HepG2 (cell line): ENCODE measurements around the gene CSNK1D. TPM values are rescaled to one million over a fixed set of nuclear protein-coding genes. Genes with fewer than 3 reads are reported as not detected.

Experiments
- CCDC6 ChIP-seq: sonication (generic); formaldehyde crosslinking; IDR thresholded peaks from 2 replicates; pipeline ENCODE4 v1.8.1; 2022; ENCODE audit warnings: mild to moderate bottlenecking, missing genetic modification reagents, moderate library complexity
- EEA1 ChIP-seq: sonication (generic); formaldehyde crosslinking; IDR thresholded peaks from 2 replicates; pipeline ENCODE4 v1.5.1; 2020; ENCODE audit warnings: mild to moderate bottlenecking, missing genetic modification reagents, borderline replicate concordance
- ESRRA ChIP-seq: sonication (generic); formaldehyde crosslinking; IDR thresholded peaks from 2 replicates; pipeline ENCODE4 v1.5.1; 2020; ENCODE audit warnings: mild to moderate bottlenecking, low read depth, missing genetic modification reagents
- HDAC6 ChIP-seq: fragments of 200-600 bp; sonication (generic); IDR thresholded peaks from 2 replicates; pipeline ENCODE4 v1.7.0; 2017; ENCODE audit warnings: mild to moderate bottlenecking, antibody characterized with exemption, low read length, low read depth
- HNRNPLL ChIP-seq: fragments of 200-400 bp; formaldehyde crosslinking; IDR thresholded peaks from 2 replicates; pipeline ENCODE4 v1.6.1; 2017; ENCODE audit warnings: mild to moderate bottlenecking, low read depth, low read length; ENCODE audit not compliant: poor library complexity, severe bottlenecking
- JARID2 ChIP-seq: sonication (generic); formaldehyde crosslinking; IDR thresholded peaks from 2 replicates; pipeline ENCODE4 v1.8.1; 2023; ENCODE audit warnings: missing genetic modification reagents, inconsistent platforms; ENCODE audit not compliant: insufficient replicate concordance
- KMT2A ChIP-seq: sonication (generic); formaldehyde crosslinking; IDR thresholded peaks from 2 replicates; pipeline ENCODE4 v1.4.0; 2020; ENCODE audit warnings: missing genetic modification reagents
- MIER2 ChIP-seq: IDR thresholded peaks from 2 replicates; pipeline ENCODE4 v1.6.1; 2016; ENCODE audit warnings: missing biosample characterization, missing genetic modification reagents
- NR2F2 ChIP-seq: IDR thresholded peaks from 2 replicates; pipeline ENCODE4 v1.6.1; 2012; ENCODE audit warnings: low read depth, inconsistent platforms, borderline replicate concordance
- PHF5A ChIP-seq: IDR thresholded peaks from one replicate; pipeline ENCODE4 v1.6.1; 2018; ENCODE audit warnings: low read depth, missing genetic modification reagents; ENCODE audit not compliant: unreplicated experiment
- TBX3 ChIP-seq: fragments of 450-650 bp; IDR thresholded peaks from 2 replicates; pipeline ENCODE4 v1.6.1; 2017; ENCODE audit warnings: antibody characterized with exemption, mild to moderate bottlenecking, inconsistent platforms, borderline replicate concordance
- TGIF2 ChIP-seq: IDR thresholded peaks from 2 replicates; pipeline ENCODE4 v1.6.1; 2016; ENCODE audit warnings: control low read depth, missing compliant biosample characterization
- ZNF33B ChIP-seq: sonication (generic); formaldehyde crosslinking; IDR thresholded peaks from 2 replicates; pipeline ENCODE4 v1.5.1; 2020; ENCODE audit warnings: mild to moderate bottlenecking, missing genetic modification reagents
- ZNF619 ChIP-seq: sonication (generic); formaldehyde crosslinking; IDR thresholded peaks from 2 replicates; pipeline ENCODE4 v1.4.0; 2020; ENCODE audit warnings: mild to moderate bottlenecking, missing genetic modification reagents
- ZNF703 ChIP-seq: sonication (generic); formaldehyde crosslinking; IDR thresholded peaks from 2 replicates; pipeline ENCODE4 v1.5.1; 2020; ENCODE audit warnings: missing genetic modification reagents, mild to moderate bottlenecking, moderate library complexity, borderline replicate concordance
- ZNF747 ChIP-seq: sonication (generic); formaldehyde crosslinking; IDR thresholded peaks from 2 replicates; pipeline ENCODE4 v1.8.1; 2023; ENCODE audit warnings: missing genetic modification reagents, mild to moderate bottlenecking, borderline replicate concordance
- ZNF777 ChIP-seq: sonication (generic); formaldehyde crosslinking; IDR thresholded peaks from 2 replicates; pipeline ENCODE4 v1.4.0; 2020; ENCODE audit warnings: missing genetic modification reagents
- polyA plus RNA-seq, 8 experiments: library from polyadenylated mRNA; depleted of rRNA in 3 of 8; stranded (reverse) in 7 of 8; unstranded in 1 of 8; fragments of >200 nt; fragmentation: Illumina TruSeq in 4 of 8; extraction: Trizol in 4 of 8; gene quantifications; 2 replicates each; pipeline versions ENCODE4 v1.2.1 to v1.2.3, GENCODE V29; 2011 to 2016; ENCODE audit warnings: low read depth in 4 of 8, missing spikeins in 1 of 8, mixed read lengths in 1 of 8; ENCODE audit not compliant: insufficient read depth in 1 of 8
- total RNA-seq, 5 experiments: library from RNA; depleted of rRNA; stranded (reverse); fragments of >200 nt; fragmentation: Illumina TruSeq; extraction: Trizol; gene quantifications; 2 replicates each; pipeline ENCODE4 v1.2.3, GENCODE V29; 2016; ENCODE audit warnings: low read depth in 1 of 5
- TF ChIP-seq, protein P1 (sequence below): sonication (generic); formaldehyde crosslinking; conservative IDR thresholded peaks from 2 replicates; pipeline ENCODE4 v1.4.0; 2020; ENCODE audit warnings: mild to moderate bottlenecking, missing genetic modification reagents, moderate library complexity
- TF ChIP-seq, protein P2 (sequence below): sonication (generic); formaldehyde crosslinking; conservative IDR thresholded peaks from 2 replicates; pipeline ENCODE4 v1.8.1; 2023; ENCODE audit warnings: missing genetic modification reagents
- TF ChIP-seq, protein P3 (sequence below): sonication (generic); formaldehyde crosslinking; IDR thresholded peaks from 2 replicates; pipeline ENCODE4 v1.4.0; 2020; ENCODE audit warnings: mild to moderate bottlenecking, missing genetic modification reagents
- TF ChIP-seq, protein P4 (sequence below): sonication (generic); formaldehyde crosslinking; IDR thresholded peaks from 2 replicates; pipeline ENCODE4 v1.4.0; 2020; ENCODE audit warnings: missing genetic modification reagents
- TF ChIP-seq, protein P5 (sequence below), 2 experiments: fragments of 450-650 bp in 1 of 2; sonication (generic) in 1 of 2; formaldehyde crosslinking; IDR thresholded peaks; 2 replicates each; pipeline versions ENCODE4 v1.5.0 to v1.8.0; 2020 to 2022; ENCODE audit warnings: mild to moderate bottlenecking in 1 of 2, missing genetic modification reagents in 1 of 2

The CSNK1D gene
- total and polyA plus RNA-seq, 2 of the 13 experiments (the other 11 are each of a cell fraction or from before 2014, with no cell fraction given) = 31.5 to 128 TPM

DNA sequence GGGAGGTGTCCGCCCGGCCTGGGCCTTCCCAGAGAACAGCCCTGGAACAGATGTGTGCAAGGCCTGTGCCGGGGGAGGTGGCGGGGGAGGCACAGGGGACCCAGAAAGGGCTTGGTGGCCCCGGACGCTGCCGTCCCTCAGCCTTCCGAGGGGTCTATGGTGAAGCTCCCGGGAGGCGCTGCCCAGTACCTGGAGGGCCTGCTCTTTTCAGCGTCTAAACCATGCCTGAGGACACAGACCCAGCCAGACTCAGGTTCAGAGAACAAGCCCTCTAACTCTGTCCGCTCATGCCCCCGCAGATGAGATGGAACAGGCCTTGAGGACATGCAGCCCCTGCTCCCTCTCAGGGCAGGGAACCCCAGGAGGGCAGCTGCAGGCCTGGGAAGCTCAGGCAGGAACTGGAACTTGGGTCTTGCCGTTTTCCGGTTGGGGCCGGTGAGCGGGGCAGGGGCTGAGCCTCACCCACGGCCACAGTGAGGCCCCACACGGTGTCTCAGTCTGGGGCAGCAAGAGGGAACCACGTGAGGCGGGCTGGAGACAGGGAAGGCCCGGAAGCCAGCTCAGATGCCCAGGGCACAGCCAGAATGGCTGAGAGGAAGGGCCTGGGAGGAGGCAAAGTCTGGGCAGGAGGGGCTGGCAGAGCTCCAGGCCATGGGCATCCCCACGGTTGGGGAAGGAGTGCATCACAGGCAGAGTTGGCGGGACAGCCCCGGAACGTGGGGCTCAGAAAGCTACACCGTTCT, 32.1 kb downstream of the CSNK1D start (continued):
- TF ChIP-seq, protein P1, sequence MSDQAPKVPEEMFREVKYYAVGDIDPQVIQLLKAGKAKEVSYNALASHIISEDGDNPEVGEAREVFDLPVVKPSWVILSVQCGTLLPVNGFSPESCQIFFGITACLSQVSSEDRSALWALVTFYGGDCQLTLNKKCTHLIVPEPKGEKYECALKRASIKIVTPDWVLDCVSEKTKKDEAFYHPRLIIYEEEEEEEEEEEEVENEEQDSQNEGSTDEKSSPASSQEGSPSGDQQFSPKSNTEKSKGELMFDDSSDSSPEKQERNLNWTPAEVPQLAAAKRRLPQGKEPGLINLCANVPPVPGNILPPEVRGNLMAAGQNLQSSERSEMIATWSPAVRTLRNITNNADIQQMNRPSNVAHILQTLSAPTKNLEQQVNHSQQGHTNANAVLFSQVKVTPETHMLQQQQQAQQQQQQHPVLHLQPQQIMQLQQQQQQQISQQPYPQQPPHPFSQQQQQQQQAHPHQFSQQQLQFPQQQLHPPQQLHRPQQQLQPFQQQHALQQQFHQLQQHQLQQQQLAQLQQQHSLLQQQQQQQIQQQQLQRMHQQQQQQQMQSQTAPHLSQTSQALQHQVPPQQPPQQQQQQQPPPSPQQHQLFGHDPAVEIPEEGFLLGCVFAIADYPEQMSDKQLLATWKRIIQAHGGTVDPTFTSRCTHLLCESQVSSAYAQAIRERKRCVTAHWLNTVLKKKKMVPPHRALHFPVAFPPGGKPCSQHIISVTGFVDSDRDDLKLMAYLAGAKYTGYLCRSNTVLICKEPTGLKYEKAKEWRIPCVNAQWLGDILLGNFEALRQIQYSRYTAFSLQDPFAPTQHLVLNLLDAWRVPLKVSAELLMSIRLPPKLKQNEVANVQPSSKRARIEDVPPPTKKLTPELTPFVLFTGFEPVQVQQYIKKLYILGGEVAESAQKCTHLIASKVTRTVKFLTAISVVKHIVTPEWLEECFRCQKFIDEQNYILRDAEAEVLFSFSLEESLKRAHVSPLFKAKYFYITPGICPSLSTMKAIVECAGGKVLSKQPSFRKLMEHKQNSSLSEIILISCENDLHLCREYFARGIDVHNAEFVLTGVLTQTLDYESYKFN (CRISPR knock-in tag) = no peak; the same call in 1 of the 2 replicates
- peak; percentile 95 for TF ChIP-seq PHF5A
- no peak for TF ChIP-seq HDAC6
- peak; percentile 41; the same call in 1 of the 2 replicates for TF ChIP-seq ZNF619
- peak; percentile 43; the same call in 1 of the 2 replicates for TF ChIP-seq KMT2A (CRISPR knock-in tag)
- peak; percentile 40 for TF ChIP-seq ESRRA
- peak; percentile 65; the same call in 1 of the 2 replicates for TF ChIP-seq MIER2 (CRISPR knock-in tag)
- no peak; the same call in 1 of the 2 replicates for TF ChIP-seq ZNF747 (CRISPR knock-in tag)
- TF ChIP-seq, protein P2, sequence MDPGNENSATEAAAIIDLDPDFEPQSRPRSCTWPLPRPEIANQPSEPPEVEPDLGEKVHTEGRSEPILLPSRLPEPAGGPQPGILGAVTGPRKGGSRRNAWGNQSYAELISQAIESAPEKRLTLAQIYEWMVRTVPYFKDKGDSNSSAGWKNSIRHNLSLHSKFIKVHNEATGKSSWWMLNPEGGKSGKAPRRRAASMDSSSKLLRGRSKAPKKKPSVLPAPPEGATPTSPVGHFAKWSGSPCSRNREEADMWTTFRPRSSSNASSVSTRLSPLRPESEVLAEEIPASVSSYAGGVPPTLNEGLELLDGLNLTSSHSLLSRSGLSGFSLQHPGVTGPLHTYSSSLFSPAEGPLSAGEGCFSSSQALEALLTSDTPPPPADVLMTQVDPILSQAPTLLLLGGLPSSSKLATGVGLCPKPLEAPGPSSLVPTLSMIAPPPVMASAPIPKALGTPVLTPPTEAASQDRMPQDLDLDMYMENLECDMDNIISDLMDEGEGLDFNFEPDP (CRISPR knock-in tag) = no peak; the same call in 1 of the 2 replicates
- no peak for TF ChIP-seq TBX3
- peak; percentile 65 for TF ChIP-seq TGIF2 (CRISPR knock-in tag)
- TF ChIP-seq ZNF703 (CRISPR knock-in tag) = peak; percentile 70; the same call in 1 of the 2 replicates
- TF ChIP-seq, protein P3, sequence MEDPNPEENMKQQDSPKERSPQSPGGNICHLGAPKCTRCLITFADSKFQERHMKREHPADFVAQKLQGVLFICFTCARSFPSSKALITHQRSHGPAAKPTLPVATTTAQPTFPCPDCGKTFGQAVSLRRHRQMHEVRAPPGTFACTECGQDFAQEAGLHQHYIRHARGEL (CRISPR knock-in tag) = peak; percentile 59; the same call in 1 of the 2 replicates
- TF ChIP-seq HNRNPLL = peak; percentile 15
- TF ChIP-seq JARID2 (CRISPR knock-in tag) = no peak
- TF ChIP-seq, protein P4, sequence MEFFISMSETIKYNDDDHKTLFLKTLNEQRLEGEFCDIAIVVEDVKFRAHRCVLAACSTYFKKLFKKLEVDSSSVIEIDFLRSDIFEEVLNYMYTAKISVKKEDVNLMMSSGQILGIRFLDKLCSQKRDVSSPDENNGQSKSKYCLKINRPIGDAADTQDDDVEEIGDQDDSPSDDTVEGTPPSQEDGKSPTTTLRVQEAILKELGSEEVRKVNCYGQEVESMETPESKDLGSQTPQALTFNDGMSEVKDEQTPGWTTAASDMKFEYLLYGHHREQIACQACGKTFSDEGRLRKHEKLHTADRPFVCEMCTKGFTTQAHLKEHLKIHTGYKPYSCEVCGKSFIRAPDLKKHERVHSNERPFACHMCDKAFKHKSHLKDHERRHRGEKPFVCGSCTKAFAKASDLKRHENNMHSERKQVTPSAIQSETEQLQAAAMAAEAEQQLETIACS = peak; percentile 36; the same call in 1 of the 2 replicates
- peak; percentile 69 for TF ChIP-seq ZNF777 (CRISPR knock-in tag)
- TF ChIP-seq CCDC6 (CRISPR knock-in tag) = peak; percentile 81
- no peak for TF ChIP-seq NR2F2
- TF ChIP-seq EEA1 (CRISPR knock-in tag) = peak; percentile 90
- TF ChIP-seq, protein P5, sequence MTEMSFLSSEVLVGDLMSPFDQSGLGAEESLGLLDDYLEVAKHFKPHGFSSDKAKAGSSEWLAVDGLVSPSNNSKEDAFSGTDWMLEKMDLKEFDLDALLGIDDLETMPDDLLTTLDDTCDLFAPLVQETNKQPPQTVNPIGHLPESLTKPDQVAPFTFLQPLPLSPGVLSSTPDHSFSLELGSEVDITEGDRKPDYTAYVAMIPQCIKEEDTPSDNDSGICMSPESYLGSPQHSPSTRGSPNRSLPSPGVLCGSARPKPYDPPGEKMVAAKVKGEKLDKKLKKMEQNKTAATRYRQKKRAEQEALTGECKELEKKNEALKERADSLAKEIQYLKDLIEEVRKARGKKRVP (CRISPR knock-in tag; IDR thresholded peaks at IDR 0.05) = no peak
- TF ChIP-seq ZNF33B (CRISPR knock-in tag) = 0 out of 2 replicates have a peak, but pooled peaks have one; percentile 56
